HFFc6 (cell line): Measurements from ENCODE around the gene PRKD2. TPM values are rescaled to one million over a fixed set of nuclear protein-coding genes. Genes with fewer than 3 reads are reported as not detected.
"Not testable (repeated sequence)": the region's sequence is repeated elsewhere in the genome, so short reads cannot be mapped to it uniquely, and the experiment has no call there.

Experiments
- DNase-seq: peaks from one replicate; pipeline ENCODE4 v3.0.0-alpha.2; 2018
- H3K27ac Mint-ChIP-seq: 2 replicates; pipeline ENCODE4 v1.8.0; 2020; ENCODE audit warnings: mild to moderate bottlenecking, mixed read lengths
- H3K27me3 Mint-ChIP-seq: 2 replicates; pipeline ENCODE4 v1.8.0; 2021; ENCODE audit warnings: mild to moderate bottlenecking, moderate library complexity, mixed read lengths; ENCODE audit not compliant: insufficient read depth
- H3K36me3 Mint-ChIP-seq: 2 replicates; pipeline ENCODE4 v1.8.0; 2021; ENCODE audit warnings: low read depth, mixed read lengths
- H3K4me1 Mint-ChIP-seq: 2 replicates; pipeline ENCODE4 v1.8.0; 2020; ENCODE audit warnings: low read depth, mixed read lengths
- H3K4me3 Mint-ChIP-seq: 2 replicates; pipeline ENCODE4 v1.8.0; 2020; ENCODE audit warnings: mild to moderate bottlenecking, moderate library complexity, mixed read lengths
- H3K9me3 Mint-ChIP-seq: 2 replicates; pipeline ENCODE4 v1.8.0; 2020; ENCODE audit warnings: mild to moderate bottlenecking, mixed read lengths
- CTCF ChIP-seq: fragments of 200-600 bp; sonication (generic); IDR thresholded peaks from 2 replicates; pipeline ENCODE4 v1.5.0; 2021; ENCODE audit warnings: antibody characterized with exemption, mild to moderate bottlenecking
- microRNA-seq: library from miRNA; unstranded; fragments of <30 nt; microRNA quantifications from one replicate; pipeline ENCODE4, GENCODE V29; 2019
- total RNA-seq, 6 experiments: library from RNA; stranded (reverse); fragmentation: NEBNext Ultra II Directional; extraction: Animal tissue kit (Norgen Biotek cat#: 25700); gene quantifications; 2 replicates in 1 of 6; 3 replicates in 5 of 6; pipeline ENCODE4 v1.2.3, GENCODE V29; 2021

PRKD2 gene
- total RNA-seq, 6 experiments from 2014 or later: 35.3 to 42.2 (median 38.4) TPM

- no peak for DNase-seq
- TF ChIP-seq CTCF: no peak
- Mint-ChIP-seq H3K36me3 (no peaks in the 10 kb centered on the region), H3K4me1 (peaks cover 44% of the 10 kb centered on the region), H3K27ac (no peak overlapping the region), H3K4me3 (no peak overlapping the region), H3K27me3 (no peaks in the 10 kb centered on the region; the same call in 1 of the 2 replicates), H3K9me3 (no peaks in the 10 kb centered on the region)
Observed at GRCh38 chr19:46629546-46630025, 87.3 kb downstream of the PRKD2 start.

GRCh38 chr19:46628970-46629369 is 87.9 kb downstream of the PRKD2 start:
- H3K27me3 Mint-ChIP-seq, DNase-seq, H3K27ac Mint-ChIP-seq, H3K4me3 Mint-ChIP-seq, H3K9me3 Mint-ChIP-seq, H3K36me3 Mint-ChIP-seq: not testable (repeated sequence)
- H3K4me1 Mint-ChIP-seq: peaks cover 50% of the 10 kb centered on the region

- no peak for TF ChIP-seq CTCF
- no peak overlapping the region for H3K4me3 Mint-ChIP-seq
- peak overlapping the region; percentile 43 for H3K27ac Mint-ChIP-seq
- peaks cover 6% of the 10 kb centered on the region; the same call in 1 of the 2 replicates for H3K36me3 Mint-ChIP-seq
- peaks cover 44% of the 10 kb centered on the region for H3K4me1 Mint-ChIP-seq
- no peak for DNase-seq
- peaks cover 1% of the 10 kb centered on the region for H3K27me3 Mint-ChIP-seq
- H3K9me3 Mint-ChIP-seq: no peaks in the 10 kb centered on the region
Observed at GRCh38 chr19:46626446-46626845, 90.5 kb downstream of the PRKD2 start.

GRCh38 chr19:46625731-46626130 is 91.2 kb downstream of the PRKD2 start:
- Mint-ChIP-seq H3K4me3 (peak overlapping the region; percentile 94), H3K9me3 (no peaks in the 10 kb centered on the region), H3K36me3 (peaks cover 10% of the 10 kb centered on the region; the same call in 1 of the 2 replicates), H3K27me3 (peaks cover 1% of the 10 kb centered on the region), H3K4me1 (peaks cover 44% of the 10 kb centered on the region), H3K27ac (peak overlapping the region; percentile 99)
- no peak for TF ChIP-seq CTCF
- no peak for DNase-seq

GRCh38 chr19:46624958-46625661 is 91.8 kb downstream of the PRKD2 start, which contains the start of gene PTGIR:
Gene PTGIR, minus strand, starts transcription at chr19:46625089. Its CDS starts 864 bp downstream, at chr19:46624225.
- peak within 1 kb of the TSS; percentile 94 for H3K4me3 Mint-ChIP-seq
- peak; percentile 22 for TF ChIP-seq CTCF
- no peaks in the 10 kb centered on the region for H3K9me3 Mint-ChIP-seq
- peaks cover 10% of the 10 kb centered on the region; the same call in 1 of the 2 replicates for H3K36me3 Mint-ChIP-seq
- H3K4me1 Mint-ChIP-seq: peaks cover 48% of the 10 kb centered on the region
- H3K27ac Mint-ChIP-seq: peak within 1 kb of the TSS; percentile 99
- H3K27me3 Mint-ChIP-seq: peaks cover 1% of the 10 kb centered on the region
- DNase-seq: peak; percentile 85

Small RNAs within 50 kb of the gene (microRNA-seq; reads per million reads assigned to microRNA genes)
- 10.8 reads per million, percentile 12 among the genes with 10 or more reads in this experiment for gene MIR320E

Other genes starting within 250 kb of the PRKD2 start
- gene PNMA8A, start 245.6 kb downstream of the PRKD2 start, total RNA-seq: 10 to 100 TPM in 2 of 6 experiments, 1 to 10 TPM in 4; 8.6 to 13.1 (median 9.2) TPM
- under 1 TPM in 4 of 6 experiments, not detected in 2; 0.02 to 0.17 (median 0.07) TPM for gene PNMA8B, start 221.2 kb downstream of the PRKD2 start, total RNA-seq
- gene CALM3, start 115.8 kb downstream of the PRKD2 start, total RNA-seq: 100 to 1,000 TPM; 445 to 561 (median 538) TPM
- 10 to 100 TPM; 16.0 to 26.6 (median 17.9) TPM for gene PTGIR, start 92.0 kb downstream of the PRKD2 start, total RNA-seq
- not detected for gene GNG8, start 80.9 kb downstream of the PRKD2 start, total RNA-seq
- 10 to 100 TPM; 12.6 to 17.2 (median 15.5) TPM for gene DACT3, start 55.9 kb downstream of the PRKD2 start, total RNA-seq
- gene FKRP, start 28.9 kb upstream of the PRKD2 start, total RNA-seq: 10 to 100 TPM; 31.4 to 36.8 (median 33.2) TPM
- gene STRN4, start 29.3 kb upstream of the PRKD2 start, total RNA-seq: 10 to 100 TPM; 53.6 to 60.8 (median 58.3) TPM
- 100 to 1,000 TPM; 263 to 310 (median 281) TPM for gene SLC1A5, start 71.5 kb upstream of the PRKD2 start, total RNA-seq
- gene AP2S1, start 133.7 kb upstream of the PRKD2 start, total RNA-seq: 100 to 1,000 TPM; 416 to 479 (median 463) TPM
- 10 to 100 TPM; 51.9 to 69.8 (median 63.4) TPM for gene ARHGAP35, start 143.9 kb upstream of the PRKD2 start, total RNA-seq